Stimulated activated CD4-positive, alpha-beta T cell treated with anti-CD3 and anti-CD28 coated beads, Interleukin-15, amount 100 ng/mL, for 1 hour (primary cell): ENCODE results near the gene VCAN.

Source experiments
- DNase-seq, 2 donors: peaks; one replicate each; pipeline ENCODE4 v3.0.0-alpha.2; 2020; ENCODE audit warnings: low read depth in 1 of 2, low spot score in 1 of 2

VCAN gene

DNA sequence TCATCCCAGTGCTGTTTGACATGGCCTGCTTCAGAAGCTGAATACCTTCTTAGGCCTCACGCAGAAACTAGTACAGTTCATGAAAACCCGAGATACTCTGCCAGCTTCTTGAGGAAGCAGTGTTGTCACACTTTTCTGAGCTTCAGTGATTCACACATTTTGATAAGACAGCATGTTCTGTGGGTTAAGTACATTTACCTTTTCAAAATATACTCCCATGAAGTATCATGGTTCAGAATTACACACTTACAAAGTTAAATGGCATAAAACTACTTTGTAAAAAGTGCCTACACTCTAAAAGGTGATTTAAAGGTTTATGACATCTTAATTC, 56.9 kb downstream of the VCAN start:
- no peak for DNase-seq

DNA sequence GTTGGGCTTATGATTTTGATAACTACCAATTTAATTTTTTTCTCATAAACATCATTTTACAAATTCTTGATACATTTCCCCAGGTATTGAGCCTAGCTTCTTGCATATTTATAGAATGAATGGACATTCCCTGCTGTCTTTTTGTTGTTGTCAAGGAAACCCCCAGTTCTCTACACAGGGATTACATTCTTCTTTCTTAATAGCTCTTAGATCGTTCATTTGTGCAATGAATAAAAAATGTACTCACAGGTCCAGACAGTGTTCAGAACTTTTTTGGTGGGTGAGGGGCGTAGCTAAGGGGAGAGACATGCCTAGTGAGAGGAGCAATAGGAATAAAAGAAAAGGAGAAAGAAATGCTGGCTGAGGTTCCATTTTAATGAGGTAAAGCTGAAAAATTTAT, 58.6 kb downstream of the VCAN start:
- no peak for DNase-seq

- DNase-seq, result no peak
Observed at GRCh38 chr5:83531661-83532060, 60.1 kb downstream of the VCAN start.

GRCh38 chr5:83538786-83539462, 67.4 kb downstream of the VCAN start:
- no peak for DNase-seq

- no peak for DNase-seq
Observed at GRCh38 chr5:83539463-83539790, 67.9 kb downstream of the VCAN start.

- no peak for DNase-seq
Observed at GRCh38 chr5:83540105-83540504, 68.6 kb downstream of the VCAN start.

GRCh38 chr5:83540783-83541182, 69.2 kb downstream of the VCAN start:
- DNase-seq, result no peak

- DNase-seq, result no peak
Observed at GRCh38 chr5:83542839-83543238, 71.3 kb downstream of the VCAN start.

- no peak for DNase-seq
Observed at GRCh38 chr5:83543898-83544297, 72.4 kb downstream of the VCAN start.

GRCh38 chr5:83547161-83547560, 75.6 kb downstream of the VCAN start:
- no peak for DNase-seq

- no peak for DNase-seq
Observed at GRCh38 chr5:83547889-83548288, 76.3 kb downstream of the VCAN start.

DNA sequence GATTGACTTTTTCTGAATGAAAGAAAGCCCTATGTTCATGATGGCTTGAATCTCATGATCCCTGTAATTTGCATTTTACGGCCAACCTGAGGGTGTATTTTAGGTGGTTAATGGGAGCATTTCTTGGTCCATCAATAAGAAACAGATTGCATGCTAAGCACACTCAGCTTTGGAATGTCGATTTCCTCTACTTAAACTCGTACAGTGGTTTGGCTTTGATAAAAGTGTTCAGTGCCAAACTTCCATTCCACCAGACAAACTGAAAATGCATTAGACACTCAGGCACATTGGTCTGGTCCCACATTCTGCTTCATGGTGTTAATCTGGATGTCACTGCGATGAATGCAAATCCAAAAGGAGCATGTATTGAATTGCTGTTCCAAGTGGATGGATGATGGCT, 77.0 kb downstream of the VCAN start:
- no peak for DNase-seq

- no peak for DNase-seq
Observed at GRCh38 chr5:83549076-83549475, 77.5 kb downstream of the VCAN start.

GRCh38 chr5:83549674-83550073, 78.1 kb downstream of the VCAN start:
- no peak for DNase-seq

DNA sequence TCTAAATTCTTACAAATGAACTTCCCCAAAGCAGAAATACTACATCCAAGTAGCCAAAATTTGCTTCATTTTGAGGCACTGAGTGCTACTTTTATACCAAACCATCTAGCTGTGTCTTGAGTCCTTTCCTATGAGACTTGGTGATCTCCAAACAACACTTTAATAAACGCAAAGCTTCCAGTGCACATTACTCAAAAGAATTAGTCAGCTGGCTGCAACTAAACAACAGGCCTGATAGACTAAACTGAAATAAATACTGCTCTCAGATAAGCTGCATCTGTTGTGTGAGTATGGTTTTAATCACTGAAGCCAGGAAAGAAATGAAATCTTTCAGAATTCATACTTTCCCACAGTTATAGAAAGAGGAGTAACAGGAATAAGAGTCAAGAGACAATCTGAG, 80.3 kb downstream of the VCAN start:
- no peak for DNase-seq

DNA sequence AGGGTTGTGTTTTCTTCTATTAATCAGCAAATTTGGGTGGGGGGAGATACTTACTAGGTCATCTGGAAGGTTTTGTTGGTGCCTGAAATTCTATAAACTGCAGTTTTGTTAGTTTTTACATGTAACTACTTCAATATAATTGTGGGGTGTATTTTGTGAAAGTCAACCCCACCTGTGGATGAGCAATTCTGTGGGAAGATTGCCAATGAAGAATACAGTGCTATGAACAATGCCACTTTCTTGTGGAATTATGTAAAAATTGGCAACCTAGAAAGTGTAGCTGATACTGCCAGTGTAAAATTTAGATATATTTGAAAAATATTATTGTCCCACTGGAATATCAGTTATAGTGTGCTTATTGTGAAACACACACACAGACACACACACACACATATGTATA, 80.7 kb downstream of the VCAN start:
- no peak for DNase-seq

DNA sequence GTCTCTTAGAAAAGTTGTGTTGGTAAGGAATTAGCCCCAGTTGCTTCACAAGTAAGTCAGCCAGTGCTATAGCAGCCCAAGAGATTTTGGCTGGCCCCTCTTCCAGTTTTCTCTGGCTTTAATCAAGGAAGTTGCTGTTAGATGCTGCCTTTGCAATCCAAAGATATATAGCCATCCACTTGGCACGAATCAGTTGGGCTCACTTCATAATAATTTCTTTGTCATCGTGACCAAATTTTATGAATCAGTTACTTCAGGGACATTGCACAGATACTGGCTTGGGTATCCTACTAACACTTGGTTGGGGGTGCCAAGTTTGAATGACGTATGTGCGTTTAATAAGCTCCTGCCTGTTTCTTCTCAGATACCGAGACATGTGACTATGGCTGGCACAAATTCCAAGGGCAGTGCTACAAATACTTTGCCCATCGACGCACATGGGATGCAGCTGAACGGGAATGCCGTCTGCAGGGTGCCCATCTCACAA, 81.5 kb downstream of the VCAN start:
- DNase-seq, result no peak

GRCh38 chr5:83554133-83554532, 82.6 kb downstream of the VCAN start:
- DNase-seq, result no peak

GRCh38 chr5:83554686-83555085, 83.1 kb downstream of the VCAN start:
- DNase-seq, result no peak

DNA sequence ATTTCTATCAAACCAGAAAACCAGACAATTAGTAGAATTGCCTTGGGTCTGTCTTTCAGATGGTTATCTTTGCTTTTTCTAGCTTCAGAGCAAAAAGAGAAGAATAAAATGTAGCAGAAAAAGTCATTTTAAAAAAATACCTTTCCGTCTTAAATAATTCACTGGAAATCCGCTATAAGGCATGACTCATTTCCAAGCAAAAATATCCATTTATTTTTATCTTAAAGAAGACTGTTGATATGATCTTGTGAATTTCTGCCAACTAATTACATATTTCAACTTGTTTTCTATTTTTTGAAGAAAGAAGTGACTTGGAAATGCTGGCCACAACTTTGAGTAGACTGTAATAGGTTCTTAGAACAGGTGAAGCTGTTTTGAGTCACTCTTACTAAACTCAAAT, 83.7 kb downstream of the VCAN start:
- no peak for DNase-seq

- no peak for DNase-seq
Observed at GRCh38 chr5:83556190-83556589, 84.6 kb downstream of the VCAN start.

DNA sequence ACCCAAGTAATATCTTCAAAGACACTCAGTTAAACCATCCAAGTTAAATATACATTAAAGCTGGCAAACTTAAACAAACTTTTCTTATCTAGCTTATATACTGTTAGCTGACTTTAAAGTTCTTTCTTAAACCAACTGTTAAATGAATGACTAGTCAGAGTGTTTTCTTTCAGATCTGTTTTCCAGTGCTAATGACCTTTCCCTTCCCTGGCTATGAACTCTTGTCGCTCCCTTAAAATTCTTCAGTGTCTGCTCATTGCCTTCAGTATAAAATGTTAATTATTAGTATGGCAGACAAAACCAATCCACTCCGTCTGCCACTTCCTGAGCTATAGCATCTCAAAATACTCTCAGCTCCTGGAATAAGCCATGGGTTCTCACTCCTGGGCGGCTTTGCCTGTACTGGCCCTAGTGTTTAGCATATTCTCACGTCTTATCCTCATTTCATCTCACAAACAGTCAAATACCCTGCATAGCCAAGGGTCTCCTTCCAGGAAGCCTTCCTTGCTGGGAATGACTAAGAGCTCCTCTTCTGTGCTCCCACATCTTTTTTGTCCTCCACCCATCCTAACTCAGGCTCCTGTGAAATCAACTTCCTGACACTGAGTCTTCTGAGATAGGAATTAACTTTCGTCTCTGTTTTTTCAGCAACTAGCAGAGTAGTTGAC, 87.7 kb downstream of the VCAN start:
- no peak for DNase-seq

GRCh38 chr5:83562071-83562606, 90.6 kb downstream of the VCAN start:
- DNase-seq, result no peak
